Measurements from ENCODE around the gene AP1G2. TPM values are rescaled to one million over a fixed set of nuclear protein-coding genes. Genes with fewer than 3 reads are reported as not detected.

The AP1G2 gene
- total RNA-seq, 1 experiment from 2014 or later, result 69.7 TPM

- POLR2A ChIA-PET (ENCODE audit: unreplicated experiment), result no interaction called here
- Histone ChIP-seq H3K9me2 (replicated peaks; ENCODE audit: low read length) (no peaks in the 10 kb centered on the region), H3K4me2 (ENCODE audit: low read length) (peak within 1 kb of the TSS; percentile 95), H3K79me2 (ENCODE audit: low read length) (peaks cover 15% of the 10 kb centered on the region), H3K27me3 (ENCODE audit: low read length) (no peaks in the 10 kb centered on the region), H3K4me3 (ENCODE audit: low read length) (peak within 1 kb of the TSS; percentile 97), H3K4me1 (ENCODE audit: insufficient read depth, low read length) (peaks cover 9% of the 10 kb centered on the region), H3K27ac (ENCODE audit: low read length) (no peak within 1 kb of the TSS), H3K9ac (ENCODE audit: low read length) (peak within 1 kb of the TSS; percentile 68), H4K20me1 (ENCODE audit: low read length) (no peaks in the 10 kb centered on the region), H2AFZ (ENCODE audit: low read length) (peak within 1 kb of the TSS; percentile 95), H3F3A (ENCODE audit: low read length, unreplicated experiment) (no peaks in the 10 kb centered on the region), H3K9me3 (ENCODE audit: low read length) (no peaks in the 10 kb centered on the region), H3K36me3 (ENCODE audit: low read depth, low read length) (no peaks in the 10 kb centered on the region)
- TF ChIP-seq EZH2phosphoT487 (IDR thresholded peaks at IDR 0.05; ENCODE audit: borderline replicate concordance, low read length) (no peak), CTCF (conservative IDR thresholded peaks at IDR 0.05; ENCODE audit: low read depth, low read length) (no peak), EZH2 (IDR thresholded peaks at IDR 0.05; ENCODE audit: low read length, unreplicated experiment) (no peak)
- intact Hi-C loops (cut with micrococcal nuclease), result loop anchor here (10.0 kb wide), 1 partner anchor 477 kb away; no protein-coding TSS in a partner anchor
- ATAC-seq, result peak; percentile 79
- BruUV-seq (replicated peaks), result no TSS peak
- CTCF ChIA-PET, result no interaction called here
- peak; percentile 84 for DNase-seq
These were observed 16.1 kb downstream of the AP1G2 start, which contains the start of gene ZFHX2 for GRCh38 chr14:23551266-23552028. Gene ZFHX2 (minus strand): TSS chr14:23551765. CDS start chr14:23535325, 16,440 bp downstream.

GRCh38 chr14:23550812-23551265, 16.8 kb downstream of the AP1G2 start:
- no peaks in the 10 kb centered on the region for H4K20me1 ChIP-seq (ENCODE audit: low read length)
- no TSS peak for BruUV-seq (replicated peaks)
- TF ChIP-seq EZH2 (IDR thresholded peaks at IDR 0.05; ENCODE audit: low read length, unreplicated experiment), result no peak
- intact Hi-C loops (cut with micrococcal nuclease), result loop anchor here (10.0 kb wide), 1 partner anchor 476 kb away; no protein-coding TSS in a partner anchor
- H3K4me1 ChIP-seq (ENCODE audit: insufficient read depth, low read length), result peaks cover 8% of the 10 kb centered on the region
- no peaks in the 10 kb centered on the region for H3K36me3 ChIP-seq (ENCODE audit: low read depth, low read length)
- H3K4me3 ChIP-seq (ENCODE audit: low read length), result peak overlapping the region; percentile 97
- H3K9me2 ChIP-seq (replicated peaks; ENCODE audit: low read length), result no peaks in the 10 kb centered on the region
- H3K4me2 ChIP-seq (ENCODE audit: low read length), result peak overlapping the region; percentile 95
- H3F3A ChIP-seq (ENCODE audit: low read length, unreplicated experiment), result no peaks in the 10 kb centered on the region
- ChIA-PET CTCF (no interaction called here), POLR2A (ENCODE audit: unreplicated experiment) (no interaction called here)
- peak overlapping the region; percentile 68 for H3K9ac ChIP-seq (ENCODE audit: low read length)
- peaks cover 12% of the 10 kb centered on the region for H3K79me2 ChIP-seq (ENCODE audit: low read length)
- no peaks in the 10 kb centered on the region for H3K9me3 ChIP-seq (ENCODE audit: low read length)
- ATAC-seq (peak; percentile 32), DNase-seq (no peak)
- H2AFZ ChIP-seq (ENCODE audit: low read length), result peak overlapping the region; percentile 95
- no peak overlapping the region for H3K27ac ChIP-seq (ENCODE audit: low read length)
- no peaks in the 10 kb centered on the region for H3K27me3 ChIP-seq (ENCODE audit: low read length)

- no peak for TF ChIP-seq EZH2 (IDR thresholded peaks at IDR 0.05; ENCODE audit: low read length, unreplicated experiment)
- no peak for TF ChIP-seq EZH2phosphoT487 (IDR thresholded peaks at IDR 0.05; ENCODE audit: borderline replicate concordance, low read length)
- TF ChIP-seq CTCF (conservative IDR thresholded peaks at IDR 0.05; ENCODE audit: low read depth, low read length), result no peak
- Histone ChIP-seq H3F3A (ENCODE audit: low read length, unreplicated experiment) (no peaks in the 10 kb centered on the region), H3K27me3 (ENCODE audit: low read length) (no peaks in the 10 kb centered on the region), H3K9me2 (replicated peaks; ENCODE audit: low read length) (no peaks in the 10 kb centered on the region), H3K9me3 (ENCODE audit: low read length) (no peaks in the 10 kb centered on the region), H3K36me3 (ENCODE audit: low read depth, low read length) (no peaks in the 10 kb centered on the region), H3K4me2 (ENCODE audit: low read length) (peak overlapping the region; percentile 95), H3K4me3 (ENCODE audit: low read length) (peak overlapping the region; percentile 97), H3K79me2 (ENCODE audit: low read length) (peaks cover 12% of the 10 kb centered on the region), H3K9ac (ENCODE audit: low read length) (peak overlapping the region; percentile 68; the same call in 1 of the 2 replicates), H3K27ac (ENCODE audit: low read length) (no peak overlapping the region), H2AFZ (ENCODE audit: low read length) (peak overlapping the region; percentile 95), H4K20me1 (ENCODE audit: low read length) (no peaks in the 10 kb centered on the region), H3K4me1 (ENCODE audit: insufficient read depth, low read length) (peaks cover 8% of the 10 kb centered on the region)
- intact Hi-C loops (cut with micrococcal nuclease), result loop anchor here (10.0 kb wide), 1 partner anchor 475 kb away; no protein-coding TSS in a partner anchor
- no peak for DNase-seq
- no peak for ATAC-seq
- BruUV-seq (replicated peaks), result no TSS peak
- ChIA-PET CTCF (interaction anchor here (0.6 kb wide), 1 partner anchor 244 kb away, joined by 3 read pairs; the partner anchor contains the start of gene BCL2L2), POLR2A (ENCODE audit: unreplicated experiment) (no interaction called here)
These were observed 17.3 kb downstream of the AP1G2 start for GRCh38 chr14:23550131-23550811.

Data from PC-3 (cell line).